Smooth muscle cell (in vitro differentiated cells): Measurements from ENCODE around the gene SRA1. TPM values are rescaled to one million over a fixed set of nuclear protein-coding genes. Genes with fewer than 3 reads are reported as not detected.

ENCODE experiments used
- DNase-seq: peaks from one replicate; lab custom pipeline; 2025; ENCODE audit not compliant: unreplicated experiment; lab: John Stamatoyannopoulos, UW
- H2AFZ ChIP-seq: fragments of 200-600 bp; sonication (generic); 2 replicates; pipeline ENCODE4 v1.6.0; 2016; ENCODE audit warnings: antibody characterized with exemption, low read depth, mild to moderate bottlenecking
- H3F3A ChIP-seq: fragments of 200-600 bp; sonication (generic); 2 replicates; pipeline ENCODE4 v1.6.0; 2017; ENCODE audit warnings: antibody characterized with exemption, low read depth
- H3K27ac ChIP-seq: fragments of 200-600 bp; sonication (generic); 2 replicates; pipeline ENCODE4 v1.5.1; 2016; ENCODE audit warnings: low read depth, mild to moderate bottlenecking
- H3K27me3 ChIP-seq: fragments of 200-600 bp; sonication (generic); 2 replicates; pipeline ENCODE4 v1.6.1; 2016; ENCODE audit warnings: low read depth, mild to moderate bottlenecking
- H3K36me3 ChIP-seq: fragments of 200-600 bp; sonication (generic); 2 replicates; pipeline ENCODE4 v1.5.1; 2016; ENCODE audit warnings: low read depth
- H3K4me1 ChIP-seq: fragments of 200-600 bp; sonication (generic); 2 replicates; pipeline ENCODE4 v1.5.1; 2016; ENCODE audit warnings: low read depth
- H3K4me2 ChIP-seq: fragments of 200-600 bp; sonication (generic); 2 replicates; pipeline ENCODE4 v1.6.0; 2016; ENCODE audit warnings: mild to moderate bottlenecking
- H3K4me3 ChIP-seq: fragments of 200-600 bp; sonication (generic); 2 replicates; pipeline ENCODE4 v1.5.1; 2016; ENCODE audit warnings: mild to moderate bottlenecking
- H3K79me2 ChIP-seq: fragments of 200-600 bp; sonication (generic); 2 replicates; pipeline ENCODE4 v1.6.0; 2016; ENCODE audit warnings: low read depth, mild to moderate bottlenecking
- H3K9ac ChIP-seq: fragments of 200-600 bp; sonication (generic); 2 replicates; pipeline ENCODE4 v1.6.0; 2016; ENCODE audit warnings: low read depth
- H3K9me3 ChIP-seq: fragments of 200-600 bp; sonication (generic); replicated peaks from 2 replicates; pipeline ENCODE4 v1.5.1; 2016; ENCODE audit warnings: low read depth
- H4K20me1 ChIP-seq: fragments of 200-600 bp; sonication (generic); 2 replicates; pipeline ENCODE4 v1.6.0; 2016; ENCODE audit warnings: low read depth
- CTCF ChIP-seq: fragments of 200-600 bp; sonication (generic); IDR thresholded peaks from 2 replicates; pipeline ENCODE4 v1.5.1; 2017; ENCODE audit warnings: borderline replicate concordance, mild to moderate bottlenecking, antibody characterized with exemption; ENCODE audit not compliant: insufficient read depth, poor library complexity, severe bottlenecking
- WGBS: methylation state at CpG from one replicate; pipeline ENCODE4 v1.1.7; 2016; ENCODE audit warnings: low lambda C conversion rate; 5-methylcytosine and 5-hydroxymethylcytosine counted together
- polyA plus RNA-seq: library from polyadenylated mRNA; unstranded; fragments of >200 nt; fragmentation: Nextera tagmentation; extraction: Ambion mirVana; gene quantifications from 2 replicates; pipeline ENCODE4 v1.2.1, GENCODE V29; 2016
- total RNA-seq: library from RNA; depleted of rRNA; stranded (reverse); fragments of >200 nt; gene quantifications from 2 replicates; pipeline ENCODE4 v1.2.3, GENCODE V29; 2014

SRA1 gene
- total and polyA plus RNA-seq, 2 experiments from 2014 or later = 61.4 to 146 TPM

DNA sequence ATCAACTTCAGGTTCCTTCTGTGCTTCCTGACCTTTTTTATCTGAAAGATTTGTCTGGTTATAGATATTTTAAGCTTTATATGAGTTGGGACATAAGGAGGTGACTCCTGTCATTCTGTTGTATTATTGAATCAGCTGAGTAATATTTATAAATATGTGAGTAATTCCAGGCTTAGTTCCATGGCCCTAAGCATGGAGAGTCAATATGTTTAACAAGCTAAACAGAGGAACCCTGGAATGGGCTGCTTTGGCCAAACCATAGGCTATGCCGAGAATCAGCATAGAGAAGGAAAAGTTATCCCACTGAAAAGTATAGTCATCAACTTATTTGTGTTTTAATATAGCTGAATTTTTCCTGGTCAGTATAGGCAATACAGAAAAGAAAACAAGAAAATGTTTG lies 17.0 kb downstream of the SRA1 start:
- no peaks in the 10 kb centered on the region for H4K20me1 ChIP-seq
- no peaks in the 10 kb centered on the region for H3K9me3 ChIP-seq
- no peaks in the 10 kb centered on the region for H3K4me1 ChIP-seq
- H2AFZ ChIP-seq = no peak overlapping the region
- no peaks in the 10 kb centered on the region for H3K79me2 ChIP-seq
- H3K27ac ChIP-seq = no peak overlapping the region
- DNase-seq = no peak
- no peak overlapping the region for H3K4me3 ChIP-seq
- peaks cover 3% of the 10 kb centered on the region for H3F3A ChIP-seq
- peaks cover 11% of the 10 kb centered on the region for H3K36me3 ChIP-seq
- no peak for TF ChIP-seq CTCF
- no peak overlapping the region for H3K9ac ChIP-seq
- H3K27me3 ChIP-seq = no peaks in the 10 kb centered on the region
- H3K4me2 ChIP-seq = no peak overlapping the region
- whole genome bisulfite sequencing = 93% methylated on average over 1 of the region's 1 CpG

GRCh38 chr5:140524003-140524402 lies 33.3 kb downstream of the SRA1 start:
- Histone ChIP-seq H3K9ac (no peak overlapping the region), H3K79me2 (no peaks in the 10 kb centered on the region), H2AFZ (no peak overlapping the region), H3K4me3 (no peak overlapping the region), H3K36me3 (peaks cover 35% of the 10 kb centered on the region), H3K4me1 (no peaks in the 10 kb centered on the region), H4K20me1 (no peaks in the 10 kb centered on the region), H3K27ac (no peak overlapping the region), H3K9me3 (no peaks in the 10 kb centered on the region), H3F3A (no peaks in the 10 kb centered on the region), H3K4me2 (no peak overlapping the region), H3K27me3 (no peaks in the 10 kb centered on the region)
- WGBS = 93% methylated on average over 2 of the region's 2 CpGs
- no peak for TF ChIP-seq CTCF
- DNase-seq = no peak

GRCh38 chr5:140513124-140513523 lies 44.1 kb downstream of the SRA1 start:
- Histone ChIP-seq H3K4me2 (no peak overlapping the region), H3K27ac (no peak overlapping the region), H3K9me3 (no peaks in the 10 kb centered on the region), H3K36me3 (peaks cover 27% of the 10 kb centered on the region), H3F3A (no peaks in the 10 kb centered on the region), H4K20me1 (no peaks in the 10 kb centered on the region), H3K4me3 (no peak overlapping the region), H3K79me2 (no peaks in the 10 kb centered on the region), H3K27me3 (no peaks in the 10 kb centered on the region), H2AFZ (no peak overlapping the region), H3K9ac (no peak overlapping the region), H3K4me1 (no peaks in the 10 kb centered on the region)
- WGBS = 98% methylated on average over 2 of the region's 2 CpGs
- TF ChIP-seq CTCF = no peak
- DNase-seq = no peak

DNA sequence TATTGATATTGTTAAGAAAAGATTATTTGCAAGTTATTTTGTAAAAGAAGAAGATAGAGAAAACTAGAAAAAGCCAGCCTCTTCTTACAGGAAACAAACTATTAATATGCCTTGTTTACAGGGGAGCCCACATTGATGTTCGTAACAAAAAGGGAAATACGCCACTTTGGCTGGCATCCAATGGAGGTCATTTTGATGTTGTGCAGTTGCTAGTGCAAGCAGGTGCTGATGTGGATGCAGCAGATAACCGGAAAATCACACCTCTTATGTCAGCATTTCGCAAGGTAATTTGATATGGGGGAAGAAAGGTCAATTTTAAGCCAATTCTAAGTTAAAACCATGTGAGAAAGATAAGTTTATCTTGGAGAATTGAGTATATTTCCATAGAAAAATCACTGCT lies 47.4 kb downstream of the SRA1 start:
- Histone ChIP-seq H3K9ac (no peak overlapping the region), H3K27me3 (no peaks in the 10 kb centered on the region), H4K20me1 (no peaks in the 10 kb centered on the region), H2AFZ (no peak overlapping the region), H3K4me1 (no peaks in the 10 kb centered on the region), H3K9me3 (no peaks in the 10 kb centered on the region), H3K27ac (no peak overlapping the region), H3F3A (no peaks in the 10 kb centered on the region), H3K36me3 (peaks cover 48% of the 10 kb centered on the region), H3K4me2 (no peak overlapping the region), H3K4me3 (no peak overlapping the region), H3K79me2 (no peaks in the 10 kb centered on the region)
- TF ChIP-seq CTCF = no peak
- WGBS = 97% methylated on average over 4 of the region's 4 CpGs
- no peak for DNase-seq
